NK-92 treated with Interleukin-12 subunit alpha and Interleukin-12 subunit beta, amount 100 ng/mL, for 24 hours (cell line): ENCODE results near the gene PMM1.
"Not testable (repeated sequence)": the region's sequence is repeated elsewhere in the genome, so short reads cannot be mapped to it uniquely, and the experiment has no call there.

ENCODE experiments used
- DNase-seq: peaks from one replicate; lab custom pipeline; 2025; lab: John Stamatoyannopoulos, UW

PMM1 gene

DNA sequence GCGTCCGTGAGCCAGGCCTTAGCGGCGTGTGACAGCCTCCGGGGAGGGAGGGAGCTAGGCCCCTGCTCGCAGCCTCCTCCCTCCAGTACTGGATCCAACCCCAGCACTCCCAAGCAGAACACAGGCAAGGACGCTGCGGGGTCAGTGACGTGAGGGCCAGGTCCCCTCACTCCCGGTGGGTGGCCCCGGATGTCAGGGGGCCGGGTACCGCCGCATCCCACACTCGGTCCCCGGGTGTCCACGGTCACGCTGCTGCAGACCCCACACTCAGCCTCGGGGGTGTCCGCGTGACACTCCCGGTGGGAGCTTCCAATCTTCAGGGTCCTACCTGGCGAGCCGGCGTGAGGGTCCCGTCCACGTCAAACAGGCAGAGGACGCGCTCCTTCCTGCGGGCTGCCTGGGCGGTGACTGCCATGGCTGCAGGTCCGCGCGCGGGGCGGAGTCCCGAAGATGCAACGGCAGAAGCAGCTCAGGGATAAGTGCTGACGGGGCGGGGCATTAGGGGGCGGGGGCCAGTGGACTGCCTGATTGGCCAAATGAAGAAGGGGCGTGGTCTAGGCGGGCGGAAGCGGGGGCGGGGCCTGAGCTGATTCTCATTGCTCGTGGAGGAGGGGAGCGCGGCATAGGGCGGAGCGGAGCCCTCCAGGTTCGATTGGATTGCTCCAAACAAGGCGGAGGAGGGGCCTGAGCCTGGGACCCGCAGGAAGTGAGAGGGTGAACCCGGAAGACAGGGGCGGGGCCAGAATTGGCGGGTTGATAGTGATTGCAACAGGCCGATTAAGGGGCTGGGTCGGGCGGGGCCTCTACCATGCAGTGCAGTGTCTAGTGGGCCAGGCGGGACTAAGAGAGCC, at the start of gene PMM1:
TSS of gene PMM1 (minus strand) at position 450 of the 851 bp plus-strand sequence. CDS start at position 415, 35 bp downstream.
- peak; percentile 100 for DNase-seq

DNA sequence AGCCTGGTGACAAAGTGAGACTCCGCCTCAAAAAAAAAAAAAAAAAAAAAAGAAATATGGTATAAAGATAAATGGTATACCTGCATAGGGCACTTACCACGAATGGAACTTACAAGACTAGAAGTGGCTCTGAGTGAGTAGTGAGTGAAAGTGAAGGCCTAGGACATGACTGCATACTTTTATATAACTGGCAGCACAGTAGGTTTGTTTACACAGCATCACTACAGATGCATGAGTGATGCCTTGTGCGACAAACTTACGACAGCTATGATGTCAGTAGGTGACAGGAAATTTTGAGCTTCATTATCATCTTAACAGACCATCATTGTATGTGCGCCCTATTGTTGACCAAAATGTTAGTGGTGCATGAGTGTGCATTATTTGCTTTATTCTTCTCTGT, 49.1 kb upstream of the PMM1 start:
- no peak for DNase-seq

DNA sequence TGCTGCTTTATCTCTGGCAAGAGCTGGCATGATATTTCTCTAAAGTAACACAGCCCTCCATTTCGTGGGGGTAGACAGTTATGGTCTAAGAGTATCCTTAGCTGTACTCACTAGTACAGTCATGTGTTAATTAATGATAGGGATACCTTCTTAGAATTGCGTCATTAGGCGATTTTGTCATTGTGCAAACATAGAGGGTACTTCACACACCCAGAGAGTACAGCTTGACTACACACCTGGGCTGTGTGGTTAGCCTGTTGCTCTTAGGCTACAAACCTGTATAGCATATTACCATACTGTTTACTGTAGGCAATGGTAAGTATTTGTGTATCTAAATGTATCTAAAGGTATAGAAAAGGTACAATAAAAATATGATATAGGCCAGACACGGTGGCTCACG, 48.5 kb upstream of the PMM1 start:
- no peak for DNase-seq

DNA sequence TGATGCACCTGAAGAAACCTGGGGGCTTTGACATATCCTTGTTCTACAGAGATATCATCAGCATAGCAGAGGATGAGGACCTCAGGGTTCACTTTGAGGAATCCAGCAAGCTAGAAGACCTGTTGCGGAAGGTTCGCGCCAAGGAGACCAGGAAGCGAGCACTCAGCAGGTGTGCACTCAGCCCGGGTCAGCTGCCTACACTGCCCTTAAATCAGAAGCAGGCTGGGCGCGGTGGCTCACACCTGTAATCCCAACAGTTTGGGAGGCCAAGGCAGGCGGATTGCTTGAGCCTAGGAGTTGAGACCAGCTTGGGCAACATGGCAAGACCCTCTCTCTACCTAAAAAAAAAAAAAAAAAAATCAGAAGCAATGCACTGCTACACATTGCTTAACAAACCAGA, 48.0 kb upstream of the PMM1 start:
- DNase-seq: not testable (repeated sequence)

DNA sequence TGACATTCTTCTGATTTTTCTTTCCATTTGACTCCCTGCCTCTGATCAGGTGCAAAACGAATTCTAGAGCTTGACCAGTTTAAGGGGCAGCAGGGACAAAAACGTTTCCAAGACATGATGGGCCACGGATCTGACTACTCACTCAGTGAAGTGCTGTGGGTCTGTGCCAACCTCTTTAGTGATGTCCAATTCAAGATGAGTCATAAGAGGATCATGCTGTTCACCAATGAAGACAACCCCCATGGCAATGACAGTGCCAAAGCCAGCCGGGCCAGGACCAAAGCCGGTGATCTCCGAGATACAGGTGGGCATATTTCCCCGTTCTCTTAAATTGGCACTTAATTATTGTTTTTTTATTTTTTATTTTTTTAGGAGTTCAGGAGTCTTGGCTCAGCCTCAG, 46.8 kb upstream of the PMM1 start:
- no peak for DNase-seq

DNA sequence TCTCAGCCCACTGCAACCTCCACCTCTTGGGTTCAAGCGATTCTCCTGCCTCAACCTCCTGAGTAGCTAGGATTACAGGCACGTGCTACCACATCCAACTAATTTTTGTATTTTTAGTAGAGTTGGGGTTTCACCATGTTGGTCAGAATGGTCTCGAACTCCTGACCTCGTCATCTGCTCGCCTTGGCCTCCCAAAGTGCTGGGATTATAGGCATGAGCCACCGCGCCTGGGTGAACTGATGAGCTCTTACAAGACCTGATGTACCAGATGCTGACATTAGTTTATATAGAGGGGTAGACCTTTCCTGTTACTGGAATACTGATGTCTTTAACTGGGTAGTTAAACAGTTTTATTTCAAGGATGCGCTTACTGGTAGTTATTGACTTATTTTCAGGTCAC, 45.0 kb upstream of the PMM1 start:
- DNase-seq: not testable (repeated sequence)

DNA sequence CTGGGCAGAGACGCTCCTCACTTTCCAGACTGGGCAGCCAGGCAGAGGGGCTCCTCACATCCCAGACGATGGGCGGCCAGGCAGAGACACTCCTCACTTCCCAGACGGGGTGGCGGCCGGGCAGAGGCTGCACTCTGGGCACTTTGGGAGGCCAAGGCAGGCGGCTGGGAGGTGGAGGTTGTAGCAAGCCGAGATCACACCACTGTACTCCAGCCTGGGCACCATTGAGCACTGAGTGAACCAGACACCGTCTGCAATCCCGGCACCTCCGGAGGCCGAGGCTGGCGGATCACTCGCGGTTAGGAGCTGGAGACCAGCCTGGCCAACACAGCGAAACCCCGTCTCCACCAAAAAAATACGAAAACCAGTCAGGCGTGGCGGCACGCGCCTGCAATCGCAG, 42.0 kb upstream of the PMM1 start:
- not testable (repeated sequence) for DNase-seq

DNA sequence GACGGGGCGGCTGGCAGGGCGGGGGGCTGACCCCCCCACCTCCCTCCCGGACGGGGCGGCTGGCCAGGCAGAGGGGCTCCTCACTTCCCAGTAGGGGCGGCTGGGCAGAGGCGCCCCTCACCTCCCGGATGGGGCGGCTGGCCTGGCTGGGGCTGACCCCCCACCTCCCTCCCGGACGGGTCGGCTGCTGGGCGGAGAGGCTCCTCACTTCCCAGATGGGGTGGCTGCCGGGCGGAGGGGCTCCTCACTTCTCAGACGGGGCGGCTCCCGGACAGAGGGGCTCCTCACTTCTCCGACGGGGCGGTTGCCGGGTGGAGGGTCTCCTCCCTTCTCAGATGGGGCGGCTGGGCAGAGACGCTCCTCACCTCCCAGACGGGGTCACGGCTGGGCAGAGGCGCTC, 41.5 kb upstream of the PMM1 start:
- not testable (repeated sequence) for DNase-seq

DNA sequence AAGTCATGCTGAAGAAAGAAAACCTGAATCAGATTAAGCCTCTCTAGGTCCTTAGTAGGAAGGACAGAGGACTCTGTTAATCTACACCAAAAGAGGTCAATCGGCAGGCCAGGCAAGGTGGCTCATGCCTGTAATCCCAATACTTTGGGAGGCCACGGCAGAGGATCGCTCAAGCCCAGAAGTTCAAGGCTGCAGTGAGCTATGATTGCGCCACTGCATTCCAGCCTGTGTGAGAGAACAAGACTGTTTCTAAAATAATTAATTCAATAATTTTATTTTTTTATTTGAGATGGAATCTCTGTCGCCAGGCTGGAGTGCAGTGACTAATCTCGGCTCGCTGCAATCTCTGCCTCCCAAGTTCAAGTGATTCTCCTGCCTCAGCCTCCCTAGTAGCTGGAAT, 35.9 kb upstream of the PMM1 start:
- no peak for DNase-seq

DNA sequence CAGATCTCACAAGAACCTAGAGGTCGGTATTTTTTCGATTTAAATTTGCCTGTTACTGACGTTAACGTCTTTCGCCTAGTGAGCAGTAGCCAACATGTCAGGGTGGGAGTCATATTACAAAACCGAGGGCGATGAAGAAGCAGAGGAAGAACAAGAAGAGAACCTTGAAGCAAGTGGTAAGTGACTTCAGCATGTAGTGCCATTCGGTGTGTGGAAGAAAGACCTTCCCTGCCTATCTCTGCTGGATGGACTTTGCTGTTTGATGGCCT, 32.2 kb upstream of the PMM1 start:
- no peak for DNase-seq

DNA sequence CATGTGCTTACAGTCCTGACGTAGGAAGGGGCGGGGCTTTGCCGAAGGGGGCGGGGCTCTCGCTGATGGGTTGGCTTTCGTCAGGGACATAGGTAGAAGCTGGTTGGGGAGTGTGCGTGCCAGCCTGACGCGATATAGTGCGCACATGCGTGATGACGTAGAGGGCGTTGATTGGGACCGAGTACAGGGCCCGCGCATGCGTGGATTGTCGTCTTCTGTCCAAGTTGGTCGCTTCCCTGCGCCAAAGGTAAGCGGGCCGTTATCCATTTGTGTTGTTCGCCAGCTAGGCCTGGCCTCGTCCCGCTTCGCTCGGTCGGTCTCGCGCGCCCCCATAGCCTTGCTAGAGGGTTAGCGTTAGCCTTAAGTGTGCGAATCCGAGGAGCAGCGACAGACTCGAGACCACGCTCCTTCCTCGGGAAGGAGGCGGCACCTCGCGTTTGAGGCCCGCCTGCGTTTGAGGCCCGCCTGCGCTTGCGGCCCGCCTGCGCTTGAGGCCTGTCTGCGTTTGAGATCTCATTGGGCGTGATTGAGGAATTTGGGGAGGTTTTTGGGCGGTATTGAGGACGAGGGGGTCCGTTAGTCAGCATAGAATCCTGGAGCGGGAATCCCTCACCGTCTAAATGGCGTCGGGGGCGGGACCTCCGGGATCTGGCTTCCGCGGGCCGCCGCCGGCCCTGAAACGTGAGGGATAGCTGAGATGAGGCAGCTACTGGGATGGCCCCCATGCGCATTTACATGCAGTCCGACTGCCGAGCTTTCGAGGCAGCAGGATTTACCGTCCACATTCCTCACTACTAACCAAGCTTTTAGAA, 31.7 kb upstream of the PMM1 start, which contains the start of gene XRCC6:
TSS of gene XRCC6 (plus strand) at position 197 of the 812 bp plus-strand sequence. CDS start 710 bp downstream, outside the sequence.
- peak; percentile 98 for DNase-seq

DNA sequence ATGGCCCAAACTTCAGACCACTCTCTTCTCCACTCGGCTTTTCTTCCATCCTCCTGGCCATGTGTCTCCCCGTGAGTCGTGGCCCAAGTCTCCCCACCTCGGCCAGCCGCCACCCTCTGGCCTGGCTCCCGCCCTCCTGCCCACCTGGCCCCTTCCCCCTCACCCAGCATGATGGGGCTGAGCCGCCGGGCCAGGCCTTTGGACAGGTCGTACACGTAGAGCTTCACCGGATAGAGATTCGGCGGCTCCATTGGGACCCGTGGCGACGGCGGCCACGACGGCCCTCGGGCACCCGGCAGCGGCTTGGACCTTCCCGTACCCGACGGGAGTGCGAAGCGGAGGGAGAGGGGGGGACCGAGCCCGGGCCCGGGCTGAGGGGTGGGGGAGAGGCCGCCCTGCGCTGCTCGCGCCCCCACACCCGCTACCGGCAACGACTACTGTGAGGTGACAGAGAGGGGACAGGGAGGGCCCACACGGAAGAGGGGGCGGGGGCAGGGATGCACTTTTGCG, 31.0 kb upstream of the PMM1 start, which contains the start of gene DESI1:
TSS of gene DESI1 (minus strand) at position 455 of the 510 bp plus-strand sequence. CDS start at position 251, 204 bp downstream.
- peak; percentile 44 for DNase-seq

DNA sequence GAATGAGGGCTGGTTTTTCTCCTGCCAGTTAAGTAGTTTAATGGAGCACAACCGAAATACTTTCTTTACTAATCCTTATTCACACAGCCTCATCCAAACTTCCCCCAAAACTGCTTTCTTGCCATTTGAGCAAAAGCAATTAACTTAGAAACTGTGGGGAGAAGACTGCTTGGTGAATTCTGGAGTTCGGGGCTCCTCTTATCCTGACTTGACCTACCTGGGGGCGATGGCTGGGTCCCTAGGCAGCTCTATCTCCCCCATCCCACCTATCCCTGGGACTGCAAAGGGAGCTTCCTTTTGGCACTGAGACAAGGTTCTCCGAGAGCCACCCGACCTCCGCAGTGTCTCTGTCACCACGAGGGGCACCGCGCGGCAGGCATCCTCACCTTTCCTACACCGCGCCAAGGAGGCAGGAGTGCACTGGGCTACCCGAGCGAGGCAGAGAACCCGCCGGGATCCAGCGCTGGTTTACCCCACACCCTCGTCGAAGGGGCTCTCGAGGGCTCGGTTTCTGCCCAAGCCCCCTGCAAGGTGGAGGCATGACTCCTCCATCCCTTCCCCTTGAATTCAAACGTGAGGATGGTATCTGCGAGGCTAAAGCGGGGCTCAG, 30.4 kb upstream of the PMM1 start:
- peak; percentile 24 for DNase-seq

DNA sequence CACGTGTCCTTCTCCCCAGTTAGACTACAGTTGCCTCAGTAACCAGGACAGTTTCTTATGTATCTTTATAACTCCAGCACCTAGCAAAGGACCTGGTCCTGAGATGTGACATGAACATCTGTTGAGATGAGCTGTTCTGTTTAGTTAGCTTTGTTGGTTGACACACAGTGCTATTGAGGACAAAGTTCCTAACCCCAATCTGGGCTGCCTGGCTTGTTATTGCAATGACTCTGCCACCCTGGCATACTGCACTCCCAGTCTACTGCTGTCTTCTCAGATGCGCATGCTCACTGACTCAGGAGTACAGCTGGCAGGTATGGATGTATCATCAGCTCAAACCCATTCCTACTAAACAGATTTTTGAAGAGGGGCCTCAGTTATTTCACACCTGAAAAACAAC, 23.8 kb upstream of the PMM1 start:
- DNase-seq: no peak

DNA sequence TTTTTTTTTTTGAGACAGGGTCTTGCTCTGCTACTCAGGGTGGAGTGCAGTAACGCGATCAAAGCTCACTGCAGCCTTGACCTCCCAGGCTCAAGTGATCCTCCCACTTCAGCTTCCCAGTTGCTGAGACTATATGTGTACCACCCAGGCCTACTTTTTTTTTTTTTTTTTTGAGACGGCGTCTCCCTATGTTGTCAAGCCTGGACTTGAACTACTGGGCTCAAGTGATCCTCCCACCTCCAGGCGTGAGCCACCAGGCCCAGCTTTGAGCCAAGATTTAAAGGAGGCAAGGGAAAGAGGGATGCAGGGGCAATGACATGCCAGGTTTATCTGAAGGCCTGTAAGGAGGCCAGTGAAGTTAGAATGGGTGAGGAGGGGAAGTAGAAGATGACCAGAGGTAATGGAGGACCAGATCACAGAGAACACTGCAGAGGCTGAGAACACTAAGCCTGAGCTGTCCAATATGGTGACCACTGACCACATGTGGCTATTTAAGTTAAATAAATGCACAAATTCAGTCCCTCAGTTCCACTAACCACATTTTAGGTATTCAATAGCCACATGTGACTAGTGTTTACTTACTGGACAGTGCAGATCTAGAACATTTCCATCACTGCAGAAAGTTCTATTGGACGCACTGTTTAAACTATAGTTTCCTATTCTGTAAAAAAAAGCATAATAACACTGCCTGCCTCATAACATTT, 23.1 kb upstream of the PMM1 start:
- DNase-seq: no peak

DNA sequence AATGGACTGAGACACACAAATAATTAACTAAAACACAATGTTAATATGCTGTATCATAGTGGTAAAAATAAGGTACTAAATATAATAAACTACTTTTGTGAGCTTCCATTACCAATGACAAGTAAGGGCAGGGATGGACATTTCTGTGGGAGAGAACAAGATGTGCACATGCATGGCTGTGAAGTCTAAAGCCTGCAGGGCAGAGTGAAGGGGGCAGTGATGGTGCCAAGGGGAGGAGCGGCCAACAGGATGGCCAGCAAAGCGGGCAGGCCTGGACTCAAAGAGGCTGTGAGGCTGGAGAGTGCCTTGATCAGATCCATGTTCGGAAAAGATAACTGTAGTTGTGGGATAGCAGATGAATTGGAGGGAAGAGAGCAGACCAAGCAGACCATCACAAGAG, 18.7 kb upstream of the PMM1 start:
- no peak for DNase-seq

DNA sequence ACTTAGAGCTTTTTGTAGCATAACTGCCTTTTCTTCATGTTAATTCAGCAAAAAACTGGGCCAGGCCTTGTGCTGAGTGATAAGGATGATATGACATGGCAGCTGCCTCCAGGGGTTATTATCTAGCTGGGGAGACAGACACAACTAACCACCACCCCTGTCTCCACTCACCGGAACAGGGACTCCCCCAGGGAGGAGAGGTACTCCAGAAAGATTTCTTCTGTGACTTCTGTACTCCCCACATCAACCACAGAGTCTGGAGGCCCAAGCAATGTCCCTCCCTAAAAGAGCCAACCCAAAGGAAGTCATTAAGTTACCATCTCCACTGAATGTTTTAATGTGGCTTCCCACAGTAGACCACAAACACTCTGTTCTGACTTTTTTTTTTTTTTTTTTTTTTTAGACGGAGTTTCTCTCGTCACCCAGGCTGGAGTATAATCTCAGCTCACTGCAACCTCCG, 14.3 kb upstream of the PMM1 start:
- no peak for DNase-seq

DNA sequence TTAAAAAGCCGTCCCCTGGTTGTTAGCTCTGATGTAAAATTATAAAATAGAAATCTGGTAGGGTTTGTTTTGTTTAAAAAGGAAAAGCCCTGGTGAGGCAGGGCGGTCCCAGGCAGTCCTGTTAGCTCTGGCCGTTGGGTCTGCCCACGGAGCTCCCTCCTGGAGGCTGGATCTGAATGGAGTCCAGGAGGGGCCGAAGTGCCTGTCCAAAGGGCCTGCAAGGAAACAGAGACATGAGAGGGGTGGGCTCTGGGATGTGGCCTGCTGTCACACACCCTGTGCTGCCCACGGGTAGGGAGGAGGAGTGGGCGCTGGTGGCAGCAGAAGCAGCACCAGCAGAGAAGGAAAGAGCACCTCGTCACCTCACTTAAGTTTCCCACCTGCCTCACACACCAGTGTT, 11.3 kb upstream of the PMM1 start:
- DNase-seq: no peak

DNA sequence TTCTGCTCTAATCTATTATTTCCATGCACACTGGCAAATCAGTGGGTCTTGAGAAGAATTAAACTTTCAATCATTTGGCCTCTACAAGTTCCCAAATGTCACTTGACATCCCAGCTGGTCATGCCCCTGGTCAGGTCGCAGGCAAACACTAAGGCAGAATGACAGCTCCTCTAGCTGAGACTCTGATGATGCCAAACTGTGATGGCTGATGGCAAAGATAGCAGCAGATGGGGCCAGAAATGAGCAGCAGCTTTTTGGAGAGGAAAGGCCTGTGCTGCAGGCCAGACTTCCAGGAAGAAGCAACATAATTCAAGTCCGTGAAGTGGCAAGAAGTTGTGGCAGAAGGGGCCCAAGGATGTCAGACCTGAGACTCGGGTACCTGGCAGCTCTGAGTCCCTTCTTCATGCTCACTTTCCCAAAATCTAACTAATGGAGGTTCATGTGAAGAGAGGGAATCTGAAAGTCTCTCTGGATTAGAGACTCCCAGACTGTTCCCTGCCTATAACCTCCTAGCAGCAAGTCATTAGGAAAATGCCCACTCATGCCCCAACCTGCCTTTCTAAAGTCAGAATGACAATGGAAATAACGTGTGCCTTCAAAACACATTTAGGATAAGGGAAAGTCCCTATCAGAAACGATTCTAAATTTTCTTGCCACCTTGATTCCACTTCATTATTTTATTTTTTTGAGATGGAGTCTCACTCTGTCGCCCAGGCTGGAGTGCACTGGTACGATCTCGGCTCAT, 9.4 kb upstream of the PMM1 start:
- no peak for DNase-seq

DNA sequence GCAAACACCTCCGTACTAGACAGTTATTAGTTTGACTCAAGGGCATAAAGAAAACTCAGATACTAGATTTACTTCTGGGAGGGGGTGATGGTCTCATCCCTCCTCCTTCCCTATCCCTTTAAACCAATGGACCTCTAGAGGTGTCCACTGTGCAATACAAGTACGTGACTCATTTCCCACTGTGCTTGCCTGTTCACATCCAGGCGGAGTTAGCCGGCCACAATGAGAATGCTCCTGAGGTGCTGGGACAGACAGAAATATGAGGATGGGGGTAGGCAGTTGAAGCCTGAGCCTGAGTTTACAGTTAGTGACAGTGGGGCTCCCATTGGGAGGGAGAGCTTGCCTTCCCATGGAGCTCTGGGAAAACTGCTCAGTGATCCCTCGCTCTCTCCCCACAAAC, 8.4 kb upstream of the PMM1 start:
- DNase-seq: no peak

DNA sequence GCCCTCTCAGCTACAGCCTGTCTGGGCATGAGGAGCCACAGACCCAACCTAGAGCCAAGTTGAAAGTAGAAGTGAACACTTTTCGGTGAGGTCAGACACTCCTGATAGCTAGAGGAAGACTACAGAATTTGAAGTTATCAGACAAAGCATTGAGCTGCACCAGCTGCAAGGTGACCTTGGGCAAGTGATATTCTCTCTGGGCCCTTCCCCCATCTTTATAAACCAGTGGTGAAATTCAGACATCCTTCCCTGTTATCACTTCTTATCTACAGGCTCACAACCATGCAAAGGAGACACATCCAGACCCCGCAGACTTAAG, 8.0 kb upstream of the PMM1 start:
- DNase-seq: no peak
